ENCODE data around the gene ZNF879.

DNA sequence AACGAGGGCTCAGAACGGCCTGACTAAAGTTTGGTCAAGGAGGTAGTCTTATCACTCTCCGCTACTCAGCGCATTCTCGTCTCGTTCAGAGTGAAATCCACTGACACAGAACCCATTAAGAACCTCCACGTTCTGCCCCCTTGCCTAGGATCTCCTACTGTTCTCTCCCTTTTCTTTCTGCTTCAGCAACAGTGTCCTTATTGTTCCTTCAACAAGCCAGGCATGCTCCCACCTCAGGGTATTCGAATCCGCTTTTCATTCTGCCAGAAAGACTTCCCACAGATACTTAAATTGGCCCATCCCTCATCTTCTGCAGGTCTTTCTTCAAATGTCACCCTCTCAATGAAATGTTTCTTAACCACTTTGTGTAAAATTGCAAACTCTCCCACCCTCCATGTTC lies 32.2 kb downstream of the ZNF879 start:
- TF ChIP-seq, protein P1, sequence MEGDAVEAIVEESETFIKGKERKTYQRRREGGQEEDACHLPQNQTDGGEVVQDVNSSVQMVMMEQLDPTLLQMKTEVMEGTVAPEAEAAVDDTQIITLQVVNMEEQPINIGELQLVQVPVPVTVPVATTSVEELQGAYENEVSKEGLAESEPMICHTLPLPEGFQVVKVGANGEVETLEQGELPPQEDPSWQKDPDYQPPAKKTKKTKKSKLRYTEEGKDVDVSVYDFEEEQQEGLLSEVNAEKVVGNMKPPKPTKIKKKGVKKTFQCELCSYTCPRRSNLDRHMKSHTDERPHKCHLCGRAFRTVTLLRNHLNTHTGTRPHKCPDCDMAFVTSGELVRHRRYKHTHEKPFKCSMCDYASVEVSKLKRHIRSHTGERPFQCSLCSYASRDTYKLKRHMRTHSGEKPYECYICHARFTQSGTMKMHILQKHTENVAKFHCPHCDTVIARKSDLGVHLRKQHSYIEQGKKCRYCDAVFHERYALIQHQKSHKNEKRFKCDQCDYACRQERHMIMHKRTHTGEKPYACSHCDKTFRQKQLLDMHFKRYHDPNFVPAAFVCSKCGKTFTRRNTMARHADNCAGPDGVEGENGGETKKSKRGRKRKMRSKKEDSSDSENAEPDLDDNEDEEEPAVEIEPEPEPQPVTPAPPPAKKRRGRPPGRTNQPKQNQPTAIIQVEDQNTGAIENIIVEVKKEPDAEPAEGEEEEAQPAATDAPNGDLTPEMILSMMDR (conservative IDR thresholded peaks at IDR 0.05): no peak
- no peak for TF ChIP-seq ZFX (IDR thresholded peaks at IDR 0.05)
